Measurements from ENCODE around the gene ROS1. TPM values are rescaled to one million over a fixed set of nuclear protein-coding genes. Genes with fewer than 3 reads are reported as not detected.
A peak's percentile ranks its signal among the peaks of the same experiment; 100 is the strongest.
"Not testable (repeated sequence)": the region's sequence is repeated elsewhere in the genome, so short reads cannot be mapped to it uniquely, and the experiment has no call there.

ROS1 gene
- total RNA-seq, 1 donor from 2014 or later, result 0.11 TPM

DNA sequence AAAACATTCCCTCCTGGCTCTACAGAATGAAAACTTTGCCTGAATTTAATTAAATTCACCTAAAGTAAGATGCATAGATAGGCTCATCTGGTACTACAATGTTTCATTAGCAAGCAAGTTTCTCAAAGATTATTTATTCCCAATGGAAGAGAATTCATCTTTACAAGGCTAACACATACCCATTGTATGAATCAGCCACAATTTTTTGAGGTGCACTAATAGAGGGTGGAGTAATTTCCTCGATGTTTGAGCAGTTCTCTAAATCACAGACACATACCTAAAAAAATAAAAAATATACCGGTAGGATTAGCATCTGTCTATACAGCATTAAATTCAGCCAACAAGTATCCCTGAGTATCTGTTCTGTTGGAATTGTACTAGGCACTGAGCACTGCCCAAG, 32.7 kb downstream of the ROS1 start:
- DNase-seq (no peak), ATAC-seq (ENCODE audit: poor library complexity) (no peak)
- intact Hi-C loops (cut with DNase I), result no loop called here

DNA sequence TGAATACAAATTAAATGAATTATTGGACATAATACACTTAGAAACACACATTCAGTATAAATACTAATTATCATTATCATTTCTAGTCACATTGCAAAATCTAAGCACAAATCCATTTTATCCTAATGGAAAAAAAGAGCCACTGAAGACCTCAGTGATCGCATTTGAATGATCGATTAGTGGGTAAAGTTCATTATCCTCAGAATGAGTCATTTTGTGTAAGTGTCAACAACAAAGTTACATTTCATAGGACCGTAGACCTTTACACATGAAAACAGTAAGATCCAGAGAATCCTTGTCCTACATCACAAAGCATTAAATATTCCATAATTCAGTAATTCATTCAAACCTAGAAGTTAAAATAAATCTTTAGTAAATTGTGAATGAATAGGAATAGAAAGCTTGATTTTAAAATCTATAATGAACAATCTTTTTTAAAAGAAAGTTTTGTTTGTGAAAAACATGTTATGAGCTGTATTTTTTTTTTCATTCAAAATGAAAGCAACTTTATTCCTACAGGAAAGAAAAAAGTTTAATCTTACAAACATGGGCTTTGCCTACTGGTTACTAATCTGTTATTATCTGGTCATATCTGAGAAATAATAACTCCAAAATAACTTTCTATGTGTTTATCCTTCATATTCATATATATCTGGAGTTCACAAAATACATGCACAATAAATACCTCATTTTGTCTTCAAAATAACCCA, 33.7 kb downstream of the ROS1 start:
- no peak for ATAC-seq (ENCODE audit: poor library complexity)
- DNase-seq, result no peak
- intact Hi-C loops (cut with DNase I), result no loop called here

DNA sequence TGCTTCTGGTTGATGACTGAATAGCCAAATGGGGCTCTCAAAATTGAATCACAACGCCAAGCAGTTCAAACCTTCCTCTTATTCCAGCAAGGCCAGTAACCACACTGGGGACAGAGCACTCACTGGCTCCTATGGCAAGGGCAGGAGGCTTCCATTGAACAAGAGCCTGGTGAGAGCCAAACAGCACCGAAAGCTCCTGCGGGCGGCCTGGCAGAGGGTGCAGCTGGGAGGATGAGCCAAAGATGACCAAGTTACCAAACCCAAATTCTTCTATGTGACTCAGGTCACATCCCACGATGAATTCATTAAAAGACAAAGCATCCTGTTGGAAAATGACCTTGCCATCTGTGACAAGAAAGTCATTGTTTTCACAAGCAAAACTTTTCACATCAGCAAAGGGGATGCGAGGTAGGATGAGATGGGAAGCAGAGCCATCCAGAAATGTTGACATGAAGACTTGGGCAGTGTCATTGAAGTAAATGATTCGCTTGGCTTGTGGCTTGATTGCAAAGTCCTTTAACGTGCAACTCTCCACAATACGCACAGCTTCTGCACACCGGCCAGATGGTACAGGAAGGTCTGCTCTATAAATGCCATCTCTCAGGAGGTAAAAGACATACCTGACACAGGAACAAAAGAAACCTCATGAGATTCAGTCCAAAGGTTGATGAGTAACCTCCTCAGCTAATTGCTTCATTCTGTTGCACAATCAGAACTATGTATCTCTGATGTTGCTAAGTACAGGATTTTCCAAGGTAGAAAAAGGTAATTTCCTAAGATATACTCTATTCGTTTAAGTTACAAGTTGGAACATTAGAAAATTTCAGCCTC, 36.3 kb downstream of the ROS1 start:
- intact Hi-C loops (cut with DNase I), result no loop called here
- ATAC-seq (ENCODE audit: poor library complexity) (no peak), DNase-seq (no peak)

DNA sequence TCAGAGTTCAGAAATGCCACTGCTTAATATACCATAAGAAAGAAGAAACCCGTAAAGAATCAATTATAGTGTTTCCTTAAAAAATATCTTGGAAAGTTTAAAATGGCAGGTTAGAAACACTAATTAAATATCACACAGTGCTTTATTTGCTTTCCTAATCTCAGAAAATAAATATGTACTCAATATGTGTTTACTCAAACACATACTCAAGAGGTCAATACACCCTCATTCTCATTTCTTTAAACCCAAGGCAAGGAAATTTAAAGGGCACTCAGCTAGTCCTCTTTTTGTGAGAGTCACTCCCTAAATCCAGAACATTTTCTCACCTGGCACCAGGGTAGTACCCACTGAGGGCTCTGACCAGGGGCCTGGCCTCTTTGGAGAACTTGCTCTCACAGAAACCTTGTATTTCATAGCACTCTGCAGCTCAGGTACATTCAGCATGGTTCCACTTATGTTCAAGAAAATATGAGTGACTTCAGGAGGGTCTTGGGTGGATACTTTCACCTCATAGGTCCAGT, 38.2 kb downstream of the ROS1 start:
- DNase-seq, result no peak
- ATAC-seq (ENCODE audit: poor library complexity), result no peak
- intact Hi-C loops (cut with DNase I), result no loop called here

DNA sequence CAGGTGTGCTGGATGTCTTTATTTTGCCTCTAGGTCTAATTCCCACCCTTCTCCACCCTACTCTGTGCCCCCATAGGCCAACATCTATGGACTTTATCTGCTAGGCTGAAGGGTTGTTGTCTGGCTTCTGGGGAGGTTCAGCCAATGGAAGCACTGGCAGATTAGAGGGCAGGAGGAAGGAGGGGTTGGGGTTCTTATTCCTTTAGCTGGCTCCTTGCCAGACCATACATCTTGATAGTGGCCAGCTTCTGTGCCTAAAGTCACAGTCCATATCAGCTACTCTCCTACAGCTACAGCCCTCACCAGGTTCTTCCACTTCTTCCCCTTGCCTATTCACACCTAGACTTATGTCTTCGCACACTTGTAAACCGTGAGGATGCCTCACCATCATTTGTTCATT, 41.1 kb downstream of the ROS1 start:
- DNase-seq, result no peak
- ATAC-seq (ENCODE audit: poor library complexity), result no peak
- intact Hi-C loops (cut with DNase I), result no loop called here

DNA sequence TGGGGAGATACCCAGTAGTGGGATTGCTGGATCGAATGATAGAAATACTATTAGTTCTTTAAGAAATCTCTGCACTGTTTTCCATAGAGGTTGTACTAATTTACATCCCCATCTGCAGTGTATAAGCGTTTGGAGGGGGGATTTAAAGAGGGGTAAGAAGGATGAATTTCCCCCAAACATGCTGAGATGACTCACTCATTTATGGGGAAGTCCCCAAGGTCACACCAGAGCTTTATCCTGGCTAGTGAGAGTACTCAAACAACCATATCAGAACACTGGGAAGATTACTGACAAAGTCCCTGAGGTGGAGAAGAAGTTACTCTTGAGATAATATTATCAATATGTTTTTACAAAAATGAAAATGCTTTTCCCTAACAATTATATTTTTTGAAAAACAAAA, 44.0 kb downstream of the ROS1 start:
- no peak for ATAC-seq (ENCODE audit: poor library complexity)
- DNase-seq, result no peak
- intact Hi-C loops (cut with DNase I), result no loop called here

DNA sequence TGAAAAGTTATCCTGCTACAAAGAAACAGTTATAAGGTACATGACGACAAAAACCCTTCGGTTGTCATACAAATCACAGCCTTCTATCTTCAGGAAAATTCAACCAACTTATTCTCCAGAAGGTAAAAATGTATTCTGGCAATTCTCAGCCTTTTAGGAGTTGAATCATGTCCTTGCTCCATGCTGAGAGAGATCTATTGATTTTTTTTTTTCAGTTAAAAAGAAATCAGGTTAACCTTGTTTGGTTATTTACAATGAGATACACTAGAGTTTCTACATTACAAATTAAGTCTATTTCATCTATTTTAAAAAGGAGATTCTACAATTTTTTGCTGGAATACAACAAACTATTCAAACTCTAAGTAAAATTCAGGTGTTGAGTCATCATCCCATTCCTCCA, 45.4 kb downstream of the ROS1 start:
- intact Hi-C loops (cut with DNase I), result no loop called here
- DNase-seq (no peak), ATAC-seq (ENCODE audit: poor library complexity) (no peak)

DNA sequence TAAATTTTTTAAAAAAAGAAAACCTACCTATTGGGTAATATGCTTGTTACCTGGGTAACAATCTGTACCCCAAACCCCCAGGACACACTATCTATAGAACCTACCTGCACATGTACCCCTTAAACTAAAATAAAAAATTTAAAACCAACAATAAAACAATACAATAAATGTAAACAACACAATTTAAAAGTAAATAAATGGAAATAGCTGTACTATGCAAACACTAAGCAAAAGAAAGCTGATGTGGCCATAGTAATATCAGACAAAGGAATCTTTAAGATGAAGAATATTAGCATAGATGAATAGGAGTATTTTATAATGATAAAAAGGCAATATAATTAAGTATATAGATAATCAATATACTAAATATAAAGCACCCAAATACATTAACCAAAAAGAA, 50.3 kb downstream of the ROS1 start:
- intact Hi-C loops (cut with DNase I), result no loop called here
- DNase-seq (no peak), ATAC-seq (ENCODE audit: poor library complexity) (no peak)

DNA sequence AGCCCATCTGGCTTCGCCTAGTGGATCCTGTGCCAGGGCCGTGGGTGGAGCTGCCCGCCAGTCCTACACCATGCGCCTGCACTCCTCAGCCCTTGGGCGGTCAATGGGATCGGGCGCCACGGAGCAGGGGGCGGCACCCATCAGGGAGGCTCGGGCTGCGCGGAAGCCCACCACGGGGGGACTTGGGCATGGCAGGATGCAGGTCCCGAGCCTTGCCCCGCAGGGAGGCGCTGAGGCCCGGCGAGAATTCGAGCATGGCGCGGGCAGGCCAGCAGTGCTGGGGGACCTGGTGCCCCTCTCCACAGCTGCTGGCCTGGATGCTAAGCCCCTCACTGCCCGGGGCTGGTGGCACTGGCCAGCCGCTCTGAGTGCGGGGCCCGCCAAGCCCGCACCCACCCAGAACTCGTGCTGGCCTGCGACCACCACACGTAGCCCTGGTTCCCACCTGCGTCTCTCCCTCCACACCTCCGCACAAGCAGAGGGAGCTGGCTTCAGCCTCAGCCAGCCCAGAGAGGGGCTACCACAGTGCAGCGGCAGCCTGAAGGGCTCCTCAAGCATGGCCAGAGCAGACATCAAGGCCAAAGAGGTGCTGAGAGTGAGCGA, 52.4 kb downstream of the ROS1 start:
- DNase-seq (no peak), ATAC-seq (ENCODE audit: poor library complexity) (no peak)
- intact Hi-C loops (cut with DNase I), result no loop called here

DNA sequence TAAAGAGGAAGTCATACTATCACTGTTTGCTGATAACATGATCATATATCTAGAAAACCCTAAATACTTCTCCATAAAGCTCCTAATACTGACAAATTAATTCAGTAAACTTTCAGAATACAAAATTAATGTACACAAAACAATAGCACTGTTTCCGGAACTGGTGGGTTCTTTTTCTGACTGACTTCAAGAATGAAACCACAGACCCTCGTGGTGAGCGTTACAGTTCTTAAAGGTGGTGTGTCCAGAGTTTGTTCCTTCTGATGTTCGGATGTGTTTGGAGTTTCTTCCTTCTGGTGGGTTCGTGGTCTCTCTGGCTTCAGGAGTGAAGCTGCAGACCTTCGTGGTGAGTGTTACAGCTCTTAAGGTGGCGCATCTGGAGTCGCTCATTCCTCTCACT, 53.5 kb downstream of the ROS1 start:
- DNase-seq; ATAC-seq (ENCODE audit: poor library complexity); intact Hi-C loops (cut with DNase I): not testable (repeated sequence)

DNA sequence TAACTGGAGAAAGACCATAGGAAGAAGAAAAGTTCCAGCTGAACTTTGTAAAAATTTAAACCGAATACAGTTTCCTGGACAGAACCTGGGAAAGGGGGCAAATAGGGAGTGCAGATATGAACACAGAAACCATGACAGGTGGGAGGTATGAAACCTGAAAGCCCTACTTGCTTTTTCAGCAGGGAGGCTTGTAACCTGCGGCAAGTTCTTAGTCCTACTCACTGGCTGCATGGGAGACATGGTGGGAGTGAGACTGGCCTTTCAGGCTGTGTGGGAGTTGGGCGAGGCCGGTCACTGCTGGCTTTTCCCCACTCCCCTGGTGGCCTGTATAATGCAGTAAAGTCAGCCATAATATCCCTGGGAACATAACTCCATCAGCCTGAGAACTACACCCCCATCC, 54.2 kb downstream of the ROS1 start:
- no peak for ATAC-seq (ENCODE audit: poor library complexity)
- intact Hi-C loops (cut with DNase I), result no loop called here
- no peak for DNase-seq

DNA sequence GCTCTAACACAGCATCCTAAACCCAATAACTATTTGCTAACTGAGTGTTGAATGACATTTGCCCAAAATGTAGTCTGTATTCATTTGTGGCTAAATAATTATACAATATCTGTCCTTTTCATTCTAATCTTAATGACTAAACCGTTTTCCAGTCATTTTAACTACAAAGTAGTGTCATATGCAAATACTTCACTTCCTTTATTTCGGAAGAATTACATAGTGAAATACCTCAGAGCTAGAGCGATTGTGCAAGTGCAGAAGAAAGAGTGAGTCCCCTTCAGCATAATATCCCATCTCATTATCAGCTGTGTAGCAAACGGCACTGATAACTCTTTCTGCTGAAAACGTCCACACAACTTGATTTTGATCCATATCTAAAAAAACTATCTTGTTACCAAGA, 66.2 kb downstream of the ROS1 start:
- intact Hi-C loops (cut with DNase I), result loop anchor here (10.0 kb wide), 1 partner anchor 85 kb away; no protein-coding TSS in a partner anchor
- DNase-seq (no peak), ATAC-seq (ENCODE audit: poor library complexity) (no peak)

DNA sequence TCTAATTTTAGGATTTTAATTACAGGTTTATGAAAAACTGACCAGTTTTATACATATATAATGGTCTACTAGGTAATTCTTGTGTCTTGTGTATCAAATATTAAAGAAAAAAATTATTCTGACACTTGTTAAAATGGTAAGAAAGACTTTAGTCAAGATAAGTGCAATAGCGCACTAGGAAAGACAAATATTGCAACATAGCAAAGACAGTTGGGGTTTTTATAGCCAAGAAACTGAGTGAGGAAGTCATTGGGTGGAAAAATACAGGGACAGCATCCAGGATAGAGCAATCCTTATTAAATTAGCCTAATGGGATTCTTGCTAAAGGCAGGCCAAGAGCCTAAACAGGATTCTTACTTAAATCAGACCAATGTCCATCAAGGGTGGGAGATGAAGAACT, 71.1 kb downstream of the ROS1 start:
- intact Hi-C loops (cut with DNase I), result loop anchor here (5.0 to 10.0 kb wide), 2 partner anchors 90 to 203 kb away; no protein-coding TSS in a partner anchor
- no peak for ATAC-seq (ENCODE audit: poor library complexity)
- DNase-seq, result no peak

DNA sequence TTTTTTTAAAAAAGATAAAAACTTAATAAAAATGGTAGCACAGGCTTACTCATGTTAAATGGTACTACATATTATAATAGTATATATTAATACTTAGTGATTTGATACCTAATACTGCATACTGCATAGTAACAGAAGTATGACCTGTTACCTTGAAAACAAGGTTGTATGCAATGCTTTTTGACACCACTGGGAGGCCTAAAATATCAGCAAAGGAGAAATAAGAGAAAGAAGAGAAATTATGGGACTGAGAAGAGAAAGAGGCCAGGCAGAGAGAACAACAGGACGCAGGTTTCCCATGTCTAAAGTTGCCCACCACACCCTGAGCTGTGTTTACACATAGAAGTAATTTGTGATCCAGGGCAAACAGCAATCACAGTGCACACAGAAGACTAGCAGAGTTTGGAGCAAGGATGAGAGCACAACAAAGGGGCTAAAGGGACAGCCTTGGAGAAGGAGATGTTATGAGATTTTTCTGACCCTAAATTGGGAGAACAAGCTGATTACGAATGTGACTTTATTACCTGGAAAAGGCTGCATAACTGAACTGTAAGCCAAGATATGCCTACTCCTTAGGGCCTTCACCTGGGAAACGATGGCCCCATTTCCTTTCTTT, 73.2 kb downstream of the ROS1 start:
- DNase-seq (no peak), ATAC-seq (ENCODE audit: poor library complexity) (peak; percentile 49)
- intact Hi-C loops (cut with DNase I), result loop anchor here (5.0 to 10.0 kb wide), 2 partner anchors 92 to 205 kb away; no protein-coding TSS in a partner anchor

DNA sequence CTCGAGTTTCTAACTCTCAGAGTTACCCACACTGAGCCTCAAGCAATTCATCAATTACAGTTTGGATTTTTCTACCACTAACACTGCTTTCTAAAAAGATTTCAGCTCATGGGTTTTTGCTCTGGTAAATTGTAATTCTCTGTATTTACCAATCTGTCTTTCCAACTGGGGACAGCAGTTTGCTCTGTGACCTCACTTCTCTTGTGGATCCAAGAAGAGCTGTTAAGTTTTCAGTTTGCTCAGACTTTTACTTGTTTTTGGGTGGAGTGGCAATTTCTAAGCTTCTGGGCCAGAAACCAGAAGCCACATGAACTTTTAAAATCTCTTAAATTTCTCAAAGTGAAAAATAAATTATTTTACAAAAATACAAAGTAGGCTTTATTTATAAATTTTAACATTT, 74.2 kb downstream of the ROS1 start:
- intact Hi-C loops (cut with DNase I), result loop anchor here (5.0 to 10.0 kb wide), 2 partner anchors 93 to 206 kb away; no protein-coding TSS in a partner anchor
- ATAC-seq (ENCODE audit: poor library complexity), result no peak
- DNase-seq, result no peak

DNA sequence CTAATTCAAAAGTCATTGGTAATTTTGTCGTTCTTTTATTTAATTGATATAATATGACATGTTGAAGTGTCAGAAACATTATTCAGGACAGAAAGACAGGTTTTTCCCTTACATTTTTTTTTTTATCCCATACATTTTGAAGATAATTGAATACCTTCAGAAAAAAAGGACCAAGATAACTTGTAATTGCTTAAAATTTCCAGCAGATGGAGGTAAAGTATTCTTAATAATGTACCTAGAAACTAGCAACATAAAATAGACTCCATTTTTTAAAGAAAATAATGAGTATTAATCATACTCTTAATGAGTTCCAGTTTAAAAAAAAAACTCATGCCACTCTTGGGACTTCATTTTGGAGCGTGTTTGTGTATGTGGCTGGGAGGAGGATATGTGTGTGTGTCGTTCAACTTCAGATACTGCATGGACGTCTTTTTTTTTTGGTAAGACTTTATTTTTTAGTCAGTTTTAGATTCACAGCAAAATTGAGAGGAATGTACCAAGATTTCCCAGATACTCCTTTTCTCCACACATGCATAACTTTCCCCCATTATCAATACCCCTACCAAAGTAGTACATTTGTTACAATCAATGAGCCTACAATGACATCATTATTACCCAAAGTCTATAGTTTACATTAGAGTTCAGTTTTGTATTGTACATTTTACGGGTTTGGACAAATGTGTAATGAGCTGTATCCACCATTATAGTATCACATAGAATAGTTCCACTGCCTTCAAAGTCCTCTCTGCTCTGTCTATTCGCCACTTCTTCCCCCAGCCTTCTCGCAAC, 79.4 kb downstream of the ROS1 start:
- DNase-seq, result no peak
- no peak for ATAC-seq (ENCODE audit: poor library complexity)
- intact Hi-C loops (cut with DNase I), result loop anchor here (5.0 kb wide), 1 partner anchor 261 kb away; no protein-coding TSS in a partner anchor

DNA sequence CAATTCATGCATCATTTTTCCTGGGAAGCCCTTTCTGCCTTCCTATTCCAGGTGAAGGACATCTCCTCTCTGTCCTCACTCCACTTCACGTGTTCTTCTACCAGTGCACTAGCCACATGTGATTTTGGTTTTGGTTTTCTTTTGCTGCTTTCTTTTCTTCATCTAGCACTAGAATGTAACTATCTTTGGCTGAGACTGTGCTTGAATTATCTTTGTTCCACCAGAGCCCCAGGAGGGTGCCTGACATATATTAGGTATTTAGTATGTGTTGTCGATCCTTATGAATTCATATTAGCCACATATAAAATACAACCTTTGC, 80.5 kb downstream of the ROS1 start:
- DNase-seq (no peak), ATAC-seq (ENCODE audit: poor library complexity) (no peak)
- intact Hi-C loops (cut with DNase I), result loop anchor here (5.0 kb wide), 1 partner anchor 262 kb away; no protein-coding TSS in a partner anchor

Data from Right ventricle myocardium superior (tissue), 1 donor.